ENCODE data around the gene CABP5.
"Not testable (repeated sequence)": the region's sequence is repeated elsewhere in the genome, so short reads cannot be mapped to it uniquely, and the experiment has no call there.

CABP5 gene

GRCh38 chr19:48043675-48044258 lies at the start of gene CABP5:
Gene CABP5, minus strand, starts transcription at chr19:48044079. Its CDS starts 157 bp downstream, at chr19:48043922.
- no peak for FAIRE-seq

- not testable (repeated sequence) for FAIRE-seq
Observed at GRCh38 chr19:48091111-48091718, 47.3 kb upstream of the CABP5 start.

GRCh38 chr19:48090281-48090802 lies 46.5 kb upstream of the CABP5 start:
- no peak for FAIRE-seq

- not testable (repeated sequence) for FAIRE-seq
Observed at GRCh38 chr19:48088991-48089390, 45.1 kb upstream of the CABP5 start.

- FAIRE-seq: no peak
Observed at GRCh38 chr19:48085904-48086864, 42.3 kb upstream of the CABP5 start.

GRCh38 chr19:48085076-48085475 lies 41.2 kb upstream of the CABP5 start:
- FAIRE-seq: no peak

- FAIRE-seq: no peak
Observed at GRCh38 chr19:48081106-48081505, 37.2 kb upstream of the CABP5 start.

GRCh38 chr19:48070177-48070769 lies 26.4 kb upstream of the CABP5 start:
- FAIRE-seq: not testable (repeated sequence)

GRCh38 chr19:48069435-48069834 lies 25.6 kb upstream of the CABP5 start:
- no peak for FAIRE-seq

- FAIRE-seq: no peak
Observed at GRCh38 chr19:48064509-48064908, 20.6 kb upstream of the CABP5 start.

GRCh38 chr19:48061401-48062344 lies 17.8 kb upstream of the CABP5 start:
- no peak for FAIRE-seq

GRCh38 chr19:48060381-48060780 lies 16.5 kb upstream of the CABP5 start:
- FAIRE-seq: no peak

GRCh38 chr19:48059331-48059730 lies 15.5 kb upstream of the CABP5 start:
- no peak for FAIRE-seq

- no peak for FAIRE-seq
Observed at GRCh38 chr19:48053856-48054255, 10.0 kb upstream of the CABP5 start.

- no peak for FAIRE-seq
Observed at GRCh38 chr19:48053076-48053475, 9.2 kb upstream of the CABP5 start.

GRCh38 chr19:48051335-48052033 lies 7.6 kb upstream of the CABP5 start:
- no peak for FAIRE-seq

GRCh38 chr19:48044561-48044960 lies 682 bp upstream of the CABP5 start:
- FAIRE-seq: no peak

- no peak for FAIRE-seq
Observed at GRCh38 chr19:48041877-48042580, 1.9 kb downstream of the CABP5 start.

GRCh38 chr19:48036765-48037164 lies 7.1 kb downstream of the CABP5 start:
- no peak for FAIRE-seq

GRCh38 chr19:48033604-48034003 lies 10.3 kb downstream of the CABP5 start:
- FAIRE-seq: no peak

GRCh38 chr19:48030073-48030472 lies 13.8 kb downstream of the CABP5 start:
- no peak for FAIRE-seq

Data from G401.6 (cell line).